HepG2 (cell line): ENCODE measurements around the gene HIGD1A. TPM values are rescaled to one million over a fixed set of nuclear protein-coding genes. Genes with fewer than 3 reads are reported as not detected.

Experiments used
- ADNP ChIP-seq: sonication (generic); formaldehyde crosslinking; IDR thresholded peaks from 2 replicates; pipeline ENCODE4 v1.4.0; 2020; ENCODE audit warnings: missing genetic modification reagents
- E2F1 ChIP-seq: sonication (generic); formaldehyde crosslinking; IDR thresholded peaks from 2 replicates; pipeline ENCODE4 v1.5.0; 2020; ENCODE audit warnings: missing genetic modification reagents
- GFI1 ChIP-seq: sonication (generic); formaldehyde crosslinking; IDR thresholded peaks from 2 replicates; pipeline ENCODE4 v1.5.0; 2020; ENCODE audit warnings: missing genetic modification reagents, mild to moderate bottlenecking, borderline replicate concordance
- GTF3A ChIP-seq: sonication (generic); formaldehyde crosslinking; conservative IDR thresholded peaks from 2 replicates; pipeline ENCODE4 v1.4.0; 2020; ENCODE audit warnings: mild to moderate bottlenecking, missing genetic modification reagents
- HMG20B ChIP-seq: conservative IDR thresholded peaks from 2 replicates; pipeline ENCODE4 v1.6.1; 2016; ENCODE audit warnings: missing genetic modification reagents, missing compliant biosample characterization
- HNF4G ChIP-seq, 2 experiments: sonication (generic) in 1 of 2; formaldehyde crosslinking in 1 of 2; IDR thresholded peaks; 2 replicates each; pipeline versions ENCODE4 v1.4.0 to v1.6.1; 2011 to 2020; ENCODE audit warnings: borderline replicate concordance in 2 of 2, low read depth in 2 of 2, mild to moderate bottlenecking in 2 of 2, low read length in 1 of 2, missing genetic modification reagents in 1 of 2, moderate library complexity in 1 of 2
- HNRNPLL ChIP-seq: fragments of 200-400 bp; formaldehyde crosslinking; IDR thresholded peaks from 2 replicates; pipeline ENCODE4 v1.6.1; 2017; ENCODE audit warnings: mild to moderate bottlenecking, low read depth, low read length; ENCODE audit not compliant: poor library complexity, severe bottlenecking
- HOXA9 ChIP-seq: sonication (generic); formaldehyde crosslinking; IDR thresholded peaks from 2 replicates; pipeline ENCODE4 v1.8.1; 2022; ENCODE audit warnings: missing genetic modification reagents, mild to moderate bottlenecking, moderate library complexity, borderline replicate concordance
- PHF21A ChIP-seq: sonication (generic); formaldehyde crosslinking; IDR thresholded peaks from 2 replicates; pipeline ENCODE4 v1.5.0; 2020; ENCODE audit warnings: mild to moderate bottlenecking, missing genetic modification reagents
- RBM39 ChIP-seq: fragments of 200-400 bp; formaldehyde crosslinking; IDR thresholded peaks from one replicate; pipeline ENCODE4 v1.6.1; 2018; ENCODE audit warnings: antibody characterized with exemption, mild to moderate bottlenecking, low read depth, low read length; ENCODE audit not compliant: poor library complexity, severe bottlenecking
- RNF2 ChIP-seq: fragments of 450-650 bp; conservative IDR thresholded peaks from 2 replicates; pipeline ENCODE4 v1.6.1; 2016; ENCODE audit warnings: low read depth
- SAFB2 ChIP-seq: sonication (generic); formaldehyde crosslinking; IDR thresholded peaks from 2 replicates; pipeline ENCODE4 v1.5.1; 2020; ENCODE audit warnings: missing genetic modification reagents, low read depth, mild to moderate bottlenecking, borderline replicate concordance
- SALL2 ChIP-seq: sonication (generic); formaldehyde crosslinking; IDR thresholded peaks from 2 replicates; pipeline ENCODE4 v1.8.1; 2023; ENCODE audit warnings: mild to moderate bottlenecking, missing genetic modification reagents, inconsistent platforms
- TBP ChIP-seq: sonication (generic); formaldehyde crosslinking; IDR thresholded peaks from 2 replicates; pipeline ENCODE4 v1.5.0; 2020; ENCODE audit warnings: missing genetic modification reagents
- TMF1 ChIP-seq: sonication (generic); formaldehyde crosslinking; IDR thresholded peaks from 2 replicates; pipeline ENCODE4 v1.8.1; 2022; ENCODE audit warnings: low read depth, missing genetic modification reagents
- ZFP36L1 ChIP-seq: sonication (generic); formaldehyde crosslinking; IDR thresholded peaks from 2 replicates; pipeline ENCODE4 v1.8.0; 2022; ENCODE audit warnings: mild to moderate bottlenecking, missing genetic modification reagents, moderate library complexity
- ZNF263 ChIP-seq: sonication (generic); formaldehyde crosslinking; IDR thresholded peaks from 2 replicates; pipeline ENCODE4 v1.4.0; 2020; ENCODE audit warnings: missing genetic modification reagents
- ZNF331 ChIP-seq: sonication (generic); formaldehyde crosslinking; IDR thresholded peaks from 2 replicates; pipeline ENCODE4 v1.4.0; 2020; ENCODE audit warnings: missing genetic modification reagents
- ZNF773 ChIP-seq: sonication (generic); formaldehyde crosslinking; IDR thresholded peaks from 2 replicates; pipeline ENCODE4 v1.4.0; 2020; ENCODE audit warnings: missing genetic modification reagents, borderline replicate concordance
- polyA plus RNA-seq, 8 experiments: library from polyadenylated mRNA; depleted of rRNA in 3 of 8; stranded (reverse) in 7 of 8; unstranded in 1 of 8; fragments of >200 nt; fragmentation: Illumina TruSeq in 4 of 8; extraction: Trizol in 4 of 8; gene quantifications; 2 replicates each; pipeline versions ENCODE4 v1.2.1 to v1.2.3, GENCODE V29; 2011 to 2016; ENCODE audit warnings: low read depth in 4 of 8, missing spikeins in 1 of 8, mixed read lengths in 1 of 8; ENCODE audit not compliant: insufficient read depth in 1 of 8
- total RNA-seq, 5 experiments: library from RNA; depleted of rRNA; stranded (reverse); fragments of >200 nt; fragmentation: Illumina TruSeq; extraction: Trizol; gene quantifications; 2 replicates each; pipeline ENCODE4 v1.2.3, GENCODE V29; 2016; ENCODE audit warnings: low read depth in 1 of 5
- TF ChIP-seq, protein P1 (sequence below): sonication (generic); formaldehyde crosslinking; IDR thresholded peaks from 2 replicates; pipeline ENCODE4 v1.9.0; 2021; ENCODE audit warnings: missing genetic modification reagents, mild to moderate bottlenecking, borderline replicate concordance
- TF ChIP-seq, protein P2 (sequence below): IDR thresholded peaks from 2 replicates; pipeline ENCODE4 v1.6.1; 2016; ENCODE audit warnings: low read depth, borderline replicate concordance
- TF ChIP-seq, protein P3 (sequence below): sonication (generic); formaldehyde crosslinking; IDR thresholded peaks from 2 replicates; pipeline ENCODE4 v1.4.0; 2020; ENCODE audit warnings: mild to moderate bottlenecking, low read depth, missing genetic modification reagents
- TF ChIP-seq, protein P4 (sequence below): sonication (generic); formaldehyde crosslinking; IDR thresholded peaks from 2 replicates; pipeline ENCODE4 v1.4.0; 2020; ENCODE audit warnings: missing genetic modification reagents, borderline replicate concordance

Gene HIGD1A
- total and polyA plus RNA-seq, 2 of the 13 experiments (the other 11 are each of a cell fraction or from before 2014, with no cell fraction given): 222 to 253 TPM

DNA sequence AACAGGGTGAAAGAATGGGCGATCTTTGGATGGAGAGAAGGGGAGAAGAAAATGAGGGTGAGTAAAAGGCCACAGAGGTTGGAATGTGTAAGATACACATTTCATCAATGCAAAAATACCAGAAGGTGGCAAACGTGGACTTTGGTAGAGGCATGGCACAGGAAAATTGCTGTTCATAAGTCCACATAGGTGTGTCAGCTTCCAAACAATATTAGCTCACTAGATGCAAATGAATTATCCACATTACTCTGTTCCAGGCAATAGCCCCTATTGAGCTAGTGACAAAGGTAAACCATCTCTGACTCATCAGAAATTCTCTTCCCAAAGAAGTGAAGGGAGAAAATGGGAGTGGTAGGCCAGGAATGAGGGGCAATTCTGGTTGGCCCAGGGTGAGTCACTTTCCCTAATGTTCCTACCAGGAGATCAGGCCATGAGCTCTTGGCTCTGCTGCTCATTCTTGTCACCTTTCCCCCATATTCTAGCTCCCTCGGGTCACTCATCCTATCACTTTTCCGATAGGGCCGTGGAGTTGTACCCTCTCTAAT, 24.9 kb upstream of the HIGD1A start (continued):
- TF ChIP-seq, protein P1, sequence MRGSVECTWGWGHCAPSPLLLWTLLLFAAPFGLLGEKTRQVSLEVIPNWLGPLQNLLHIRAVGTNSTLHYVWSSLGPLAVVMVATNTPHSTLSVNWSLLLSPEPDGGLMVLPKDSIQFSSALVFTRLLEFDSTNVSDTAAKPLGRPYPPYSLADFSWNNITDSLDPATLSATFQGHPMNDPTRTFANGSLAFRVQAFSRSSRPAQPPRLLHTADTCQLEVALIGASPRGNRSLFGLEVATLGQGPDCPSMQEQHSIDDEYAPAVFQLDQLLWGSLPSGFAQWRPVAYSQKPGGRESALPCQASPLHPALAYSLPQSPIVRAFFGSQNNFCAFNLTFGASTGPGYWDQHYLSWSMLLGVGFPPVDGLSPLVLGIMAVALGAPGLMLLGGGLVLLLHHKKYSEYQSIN (CRISPR knock-in tag): no peak
- TF ChIP-seq ZNF331 (peak; percentile 30; the same call in 1 of the 2 replicates), HMG20B (CRISPR knock-in tag) (peak; percentile 54; the same call in 1 of the 2 replicates), HNF4G (IDR thresholded peaks at IDR 0.05; ENCODE audit: borderline replicate concordance, low read depth, low read length) (peak; percentile 94), HNF4G (CRISPR knock-in tag; IDR thresholded peaks at IDR 0.05; ENCODE audit: borderline replicate concordance, low read depth) (peak; percentile 66; the same call in 1 of the 2 replicates), RNF2 (no peak), SAFB2 (CRISPR knock-in tag) (no peak; the same call in 1 of the 2 replicates), E2F1 (CRISPR knock-in tag) (no peak), ZNF263 (CRISPR knock-in tag) (no peak), PHF21A (CRISPR knock-in tag) (peak; percentile 39), ZNF773 (CRISPR knock-in tag) (no peak), RBM39 (no peak), GTF3A (CRISPR knock-in tag) (no peak), HOXA9 (CRISPR knock-in tag) (no peak), TBP (CRISPR knock-in tag) (no peak), HNRNPLL (no peak), ZFP36L1 (CRISPR knock-in tag) (no peak), GFI1 (no peak; the same call in 1 of the 2 replicates), ADNP (CRISPR knock-in tag) (no peak), SALL2 (CRISPR knock-in tag) (no peak), TMF1 (CRISPR knock-in tag) (no peak)
- TF ChIP-seq, protein P2, sequence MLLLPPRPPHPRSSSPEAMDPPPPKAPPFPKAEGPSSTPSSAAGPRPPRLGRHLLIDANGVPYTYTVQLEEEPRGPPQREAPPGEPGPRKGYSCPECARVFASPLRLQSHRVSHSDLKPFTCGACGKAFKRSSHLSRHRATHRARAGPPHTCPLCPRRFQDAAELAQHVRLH: no peak
- TF ChIP-seq, protein P3, sequence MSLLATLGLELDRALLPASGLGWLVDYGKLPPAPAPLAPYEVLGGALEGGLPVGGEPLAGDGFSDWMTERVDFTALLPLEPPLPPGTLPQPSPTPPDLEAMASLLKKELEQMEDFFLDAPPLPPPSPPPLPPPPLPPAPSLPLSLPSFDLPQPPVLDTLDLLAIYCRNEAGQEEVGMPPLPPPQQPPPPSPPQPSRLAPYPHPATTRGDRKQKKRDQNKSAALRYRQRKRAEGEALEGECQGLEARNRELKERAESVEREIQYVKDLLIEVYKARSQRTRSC (CRISPR knock-in tag): no peak
- TF ChIP-seq, protein P4, sequence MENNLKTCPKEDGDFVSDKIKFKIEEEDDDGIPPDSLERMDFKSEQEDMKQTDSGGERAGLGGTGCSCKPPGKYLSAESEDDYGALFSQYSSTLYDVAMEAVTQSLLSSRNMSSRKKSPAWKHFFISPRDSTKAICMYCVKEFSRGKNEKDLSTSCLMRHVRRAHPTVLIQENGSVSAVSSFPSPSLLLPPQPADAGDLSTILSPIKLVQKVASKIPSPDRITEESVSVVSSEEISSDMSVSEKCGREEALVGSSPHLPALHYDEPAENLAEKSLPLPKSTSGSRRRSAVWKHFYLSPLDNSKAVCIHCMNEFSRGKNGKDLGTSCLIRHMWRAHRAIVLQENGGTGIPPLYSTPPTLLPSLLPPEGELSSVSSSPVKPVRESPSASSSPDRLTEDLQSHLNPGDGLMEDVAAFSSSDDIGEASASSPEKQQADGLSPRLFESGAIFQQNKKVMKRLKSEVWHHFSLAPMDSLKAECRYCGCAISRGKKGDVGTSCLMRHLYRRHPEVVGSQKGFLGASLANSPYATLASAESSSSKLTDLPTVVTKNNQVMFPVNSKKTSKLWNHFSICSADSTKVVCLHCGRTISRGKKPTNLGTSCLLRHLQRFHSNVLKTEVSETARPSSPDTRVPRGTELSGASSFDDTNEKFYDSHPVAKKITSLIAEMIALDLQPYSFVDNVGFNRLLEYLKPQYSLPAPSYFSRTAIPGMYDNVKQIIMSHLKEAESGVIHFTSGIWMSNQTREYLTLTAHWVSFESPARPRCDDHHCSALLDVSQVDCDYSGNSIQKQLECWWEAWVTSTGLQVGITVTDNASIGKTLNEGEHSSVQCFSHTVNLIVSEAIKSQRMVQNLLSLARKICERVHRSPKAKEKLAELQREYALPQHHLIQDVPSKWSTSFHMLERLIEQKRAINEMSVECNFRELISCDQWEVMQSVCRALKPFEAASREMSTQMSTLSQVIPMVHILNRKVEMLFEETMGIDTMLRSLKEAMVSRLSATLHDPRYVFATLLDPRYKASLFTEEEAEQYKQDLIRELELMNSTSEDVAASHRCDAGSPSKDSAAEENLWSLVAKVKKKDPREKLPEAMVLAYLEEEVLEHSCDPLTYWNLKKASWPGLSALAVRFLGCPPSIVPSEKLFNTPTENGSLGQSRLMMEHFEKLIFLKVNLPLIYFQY (CRISPR knock-in tag): 0 out of 2 replicates have a peak, but pooled peaks have one; percentile 25
